Astrocyte of the cerebellum (primary cell): Measurements from ENCODE around the gene PCNX2.

ENCODE experiments used
- DNase-seq: peaks from one replicate; pipeline ENCODE4 v3.0.0-alpha.2; 2011; ENCODE audit warnings: low read depth
- H3K4me3 ChIP-seq: 2 replicates; pipeline ENCODE4 v1.5.1; 2011; ENCODE audit warnings: mild to moderate bottlenecking, low read depth, low read length, moderate library complexity
- in situ Hi-C: cut with HindIII; loops from 2 replicates; pipeline ENCODE4 v1.10.0; 2017; ENCODE audit warnings: low sequenced_read_pairs
- TF ChIP-seq, protein P1 (sequence below): IDR thresholded peaks from 2 replicates; pipeline ENCODE4 v1.5.1; 2012; ENCODE audit warnings: low read length, low read depth, moderate library complexity, mild to moderate bottlenecking; ENCODE audit errors: missing control alignments

Gene PCNX2

DNA sequence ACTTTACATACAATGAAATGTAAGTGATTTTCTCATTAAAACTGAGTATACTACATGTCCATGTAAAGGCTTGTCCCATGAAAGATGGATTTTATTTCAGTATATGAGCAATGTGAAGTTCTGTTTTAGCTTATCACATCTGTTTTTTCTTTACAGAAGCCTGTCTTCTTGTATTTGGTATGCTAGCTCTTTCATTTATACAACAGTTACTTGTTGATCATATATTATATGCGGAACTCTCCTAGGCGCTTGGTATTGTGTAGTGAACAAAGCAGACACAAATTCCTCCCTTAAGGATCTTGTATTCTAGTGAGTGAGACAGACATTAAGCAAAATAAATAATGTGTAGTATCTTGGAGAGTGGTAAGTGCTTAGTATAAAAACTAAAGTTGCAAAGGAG lies 42.6 kb upstream of the PCNX2 start:
- no peak for DNase-seq
- in situ Hi-C loops = no loop called here
- TF ChIP-seq, protein P1, sequence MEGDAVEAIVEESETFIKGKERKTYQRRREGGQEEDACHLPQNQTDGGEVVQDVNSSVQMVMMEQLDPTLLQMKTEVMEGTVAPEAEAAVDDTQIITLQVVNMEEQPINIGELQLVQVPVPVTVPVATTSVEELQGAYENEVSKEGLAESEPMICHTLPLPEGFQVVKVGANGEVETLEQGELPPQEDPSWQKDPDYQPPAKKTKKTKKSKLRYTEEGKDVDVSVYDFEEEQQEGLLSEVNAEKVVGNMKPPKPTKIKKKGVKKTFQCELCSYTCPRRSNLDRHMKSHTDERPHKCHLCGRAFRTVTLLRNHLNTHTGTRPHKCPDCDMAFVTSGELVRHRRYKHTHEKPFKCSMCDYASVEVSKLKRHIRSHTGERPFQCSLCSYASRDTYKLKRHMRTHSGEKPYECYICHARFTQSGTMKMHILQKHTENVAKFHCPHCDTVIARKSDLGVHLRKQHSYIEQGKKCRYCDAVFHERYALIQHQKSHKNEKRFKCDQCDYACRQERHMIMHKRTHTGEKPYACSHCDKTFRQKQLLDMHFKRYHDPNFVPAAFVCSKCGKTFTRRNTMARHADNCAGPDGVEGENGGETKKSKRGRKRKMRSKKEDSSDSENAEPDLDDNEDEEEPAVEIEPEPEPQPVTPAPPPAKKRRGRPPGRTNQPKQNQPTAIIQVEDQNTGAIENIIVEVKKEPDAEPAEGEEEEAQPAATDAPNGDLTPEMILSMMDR = no peak
- no peak overlapping the region for H3K4me3 ChIP-seq

DNA sequence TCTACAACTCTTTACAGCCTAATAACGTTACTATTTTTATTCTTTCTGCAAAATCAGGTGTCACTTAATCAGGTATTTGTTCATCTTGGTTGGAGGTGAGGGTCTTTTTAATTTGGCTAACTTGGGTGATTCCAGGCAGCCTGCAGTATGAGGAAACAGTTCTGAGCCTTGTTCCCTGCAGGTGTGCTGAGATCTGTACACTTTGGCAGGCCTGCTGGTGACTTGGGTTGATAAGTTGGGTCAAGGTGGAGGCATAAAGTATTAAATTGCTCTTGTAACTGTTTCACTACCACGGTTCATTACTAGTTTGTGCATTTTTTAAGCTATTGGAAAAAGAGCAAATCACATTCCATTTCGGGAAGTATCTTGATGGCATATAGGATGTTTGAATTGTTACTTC lies 42.0 kb upstream of the PCNX2 start:
- H3K4me3 ChIP-seq = no peak overlapping the region
- no peak for DNase-seq
- TF ChIP-seq, protein P1 = no peak
- in situ Hi-C loops = no loop called here

GRCh38 chr1:233336554-233337456 lies 41.3 kb upstream of the PCNX2 start:
- in situ Hi-C loops = no loop called here
- TF ChIP-seq, protein P1 = no peak
- no peak overlapping the region for H3K4me3 ChIP-seq
- DNase-seq = no peak

GRCh38 chr1:233334092-233334491 lies 38.6 kb upstream of the PCNX2 start:
- H3K4me3 ChIP-seq = no peak overlapping the region
- TF ChIP-seq, protein P1 = no peak
- in situ Hi-C loops = no loop called here
- DNase-seq = no peak

DNA sequence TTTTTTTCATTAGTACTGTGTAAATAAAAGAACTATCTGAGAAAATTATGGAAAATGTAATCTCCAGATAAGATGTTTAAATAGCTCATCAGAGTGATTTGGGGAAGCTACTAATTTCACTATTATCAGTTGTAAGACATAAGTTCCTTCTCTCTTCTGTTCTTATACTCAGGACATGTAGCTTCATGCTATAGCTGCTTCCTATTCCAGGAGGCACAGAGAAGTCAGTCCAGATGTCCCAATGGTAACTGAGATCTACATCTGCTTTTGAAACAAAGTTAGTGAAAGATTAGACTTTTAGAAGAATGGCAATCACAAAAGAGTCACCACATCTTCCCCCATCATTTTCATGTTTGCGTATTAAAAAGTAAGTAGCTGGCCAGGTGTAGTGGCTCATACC lies 37.6 kb upstream of the PCNX2 start:
- in situ Hi-C loops = no loop called here
- no peak overlapping the region for H3K4me3 ChIP-seq
- DNase-seq = no peak
- TF ChIP-seq, protein P1 = no peak

DNA sequence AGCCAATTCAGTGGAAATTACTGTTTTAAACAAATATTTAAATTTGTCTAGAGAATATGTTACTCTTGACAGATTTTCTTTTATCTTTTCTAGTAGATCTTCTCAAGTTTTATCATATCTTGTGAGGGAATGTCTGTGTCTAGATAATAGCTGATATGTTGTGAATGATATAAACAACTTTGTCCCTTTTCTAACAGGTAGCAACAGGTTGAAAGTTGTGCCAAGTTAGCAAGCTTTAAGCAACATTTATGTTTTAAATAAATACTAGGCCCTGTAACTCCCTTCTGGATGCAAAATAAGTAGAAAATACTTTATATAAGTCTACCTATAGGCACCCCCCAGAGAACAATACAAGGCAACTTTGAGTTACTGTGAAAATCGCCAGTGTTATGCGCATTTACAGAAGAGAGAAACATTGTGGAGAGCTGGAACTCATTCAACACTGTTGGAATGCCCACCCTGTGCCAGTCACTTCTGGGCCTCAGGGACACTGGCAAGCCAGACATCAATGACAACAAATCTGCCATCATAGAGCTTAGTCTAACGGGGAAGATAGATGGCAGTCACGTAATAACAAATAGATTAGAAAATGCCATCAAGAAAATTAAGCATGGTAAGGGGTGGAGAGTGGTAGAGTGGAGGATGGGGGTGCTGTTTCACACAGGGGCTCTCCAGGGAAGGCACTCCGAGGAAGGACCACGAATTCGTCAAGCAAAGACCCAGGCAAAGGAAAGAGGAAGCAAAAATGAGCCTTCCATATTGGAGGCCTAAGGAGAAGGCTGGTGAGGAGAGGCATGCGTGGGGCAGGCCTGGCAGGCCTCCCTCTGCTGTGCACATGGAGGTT lies 36.4 kb upstream of the PCNX2 start:
- TF ChIP-seq, protein P1 = no peak
- in situ Hi-C loops = no loop called here

More for the DNA sequence above, 36.4 kb upstream of the PCNX2 start:
- DNase-seq = no peak
- H3K4me3 ChIP-seq = no peak overlapping the region
